ENCODE data around the gene CTDNEP1.

GRCh38 chr17:7196651-7197401, 54.7 kb downstream of the CTDNEP1 start:
- TF ChIP-seq CTCF (IDR thresholded peaks at IDR 0.05) (no peak), POLR2A (IDR thresholded peaks at IDR 0.05) (no peak)

Measured in right lobe of liver (tissue), 4 donors.